OCI-LY1 (cell line): ENCODE data around the gene LDLRAD4.

Source experiments
- H2AFZ ChIP-seq: fragments of 200-600 bp; sonication (generic), shearing (Covaris generic); 2 replicates; pipeline ENCODE4 v1.6.0; 2014; ENCODE audit warnings: antibody characterized with exemption, mild to moderate bottlenecking, low read length
- H3F3A ChIP-seq: fragments of 200-600 bp; sonication (generic), shearing (Covaris generic); 2 replicates; pipeline ENCODE4 v1.6.0; 2014; ENCODE audit warnings: mild to moderate bottlenecking, antibody characterized with exemption, low read length, moderate library complexity; ENCODE audit not compliant: insufficient read depth
- H3K27ac ChIP-seq: fragments of 200-600 bp; sonication (generic); 2 replicates; pipeline ENCODE4 v1.5.1; 2014; ENCODE audit warnings: low read length, mixed run types, mild to moderate bottlenecking, low read depth; ENCODE audit not compliant: poor library complexity, severe bottlenecking
- H3K27me3 ChIP-seq: fragments of 200-600 bp; sonication (generic); 2 replicates; pipeline ENCODE4 v1.6.0; 2014; ENCODE audit warnings: antibody characterized with exemption, mild to moderate bottlenecking, low read length, moderate library complexity; ENCODE audit not compliant: insufficient read depth
- H3K36me3 ChIP-seq: fragments of 200-600 bp; sonication (generic); 2 replicates; pipeline ENCODE4 v1.6.1; 2014; ENCODE audit warnings: mild to moderate bottlenecking, antibody characterized with exemption, low read length, moderate library complexity, mixed read lengths; ENCODE audit not compliant: insufficient read depth
- H3K4me1 ChIP-seq: fragments of 200-600 bp; sonication (generic); 2 replicates; pipeline ENCODE4 v1.5.1; 2014; ENCODE audit warnings: mild to moderate bottlenecking, low read length, moderate library complexity; ENCODE audit not compliant: insufficient read depth, severe bottlenecking
- H3K4me2 ChIP-seq: fragments of 200-600 bp; sonication (generic), shearing (Covaris generic); 2 replicates; pipeline ENCODE4 v1.6.1; 2014; ENCODE audit warnings: low read length
- H3K4me3 ChIP-seq: fragments of 200-600 bp; sonication (generic); 2 replicates; pipeline ENCODE4 v1.5.1; 2014; ENCODE audit warnings: low read length, low read depth, mild to moderate bottlenecking, mixed read lengths; ENCODE audit not compliant: poor library complexity, severe bottlenecking
- H3K79me2 ChIP-seq: fragments of 200-600 bp; shearing (Covaris generic); 2 replicates; pipeline ENCODE4 v1.6.1; 2016; ENCODE audit warnings: mixed run types, low read length, mixed read lengths; ENCODE audit not compliant: insufficient read depth
- H3K9ac ChIP-seq: fragments of 200-600 bp; sonication (generic), shearing (Covaris generic); 2 replicates; pipeline ENCODE4 v1.6.1; 2014; ENCODE audit warnings: mild to moderate bottlenecking, low read length, mixed read lengths
- H3K9me2 ChIP-seq: fragments of 200-600 bp; sonication (generic), shearing (Covaris generic); 2 replicates; pipeline ENCODE4 v1.6.1; 2014; ENCODE audit warnings: low read depth, mild to moderate bottlenecking, low read length, mixed read lengths
- H3K9me3 ChIP-seq: fragments of 200-600 bp; shearing (Covaris generic); 2 replicates; pipeline ENCODE4 v1.6.1; 2014; ENCODE audit warnings: low read length, mixed read lengths
- H4K20me1 ChIP-seq: fragments of 200-600 bp; sonication (generic), shearing (Covaris generic); 2 replicates; pipeline ENCODE4 v1.6.0; 2016; ENCODE audit warnings: mild to moderate bottlenecking, low read length; ENCODE audit not compliant: insufficient read depth
- EZH2 ChIP-seq: fragments of 200-600 bp; sonication (generic), shearing (Covaris generic); IDR thresholded peaks from 2 replicates; pipeline ENCODE4 v1.8.0; 2017; ENCODE audit warnings: borderline replicate concordance, mixed run types, mild to moderate bottlenecking, antibody characterized with exemption, low read length, moderate library complexity, mixed read lengths
- TF ChIP-seq, protein P1 (sequence below): fragments of 200-600 bp; sonication (generic), shearing (Covaris generic); IDR thresholded peaks from 2 replicates; pipeline ENCODE4 v1.5.1; 2017; ENCODE audit warnings: mild to moderate bottlenecking, antibody characterized with exemption, low read length, moderate library complexity, mixed read lengths

The LDLRAD4 gene

DNA sequence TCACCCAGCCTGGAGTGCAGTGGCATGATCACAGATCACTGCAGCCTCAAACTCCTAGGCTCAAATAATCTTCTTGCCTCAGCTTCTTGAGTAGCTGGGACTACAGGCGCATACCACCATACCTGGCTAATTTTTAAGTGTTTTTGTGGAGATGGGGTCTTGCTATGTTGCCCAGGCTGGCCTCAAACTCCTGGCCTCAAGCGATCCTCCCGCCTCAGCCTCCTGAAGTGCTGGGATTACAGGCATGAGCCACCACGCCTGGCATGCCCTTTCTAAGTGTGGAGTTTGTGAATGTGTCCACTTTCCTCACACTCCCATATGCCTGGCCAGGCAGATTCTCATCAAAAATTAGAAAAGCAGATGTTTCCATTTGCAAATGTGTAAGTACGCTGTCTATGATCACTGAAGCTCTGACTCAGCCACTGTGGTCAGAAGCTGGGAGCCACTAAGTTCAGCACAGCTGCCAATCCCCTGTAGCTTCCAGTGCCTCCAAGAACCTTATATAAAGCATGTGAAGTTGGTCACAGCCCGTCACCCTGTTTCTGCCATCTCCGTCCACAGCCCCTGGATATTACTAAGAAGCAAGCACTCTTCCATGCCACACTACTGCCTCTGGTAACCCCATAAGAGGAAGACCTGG, 352.4 kb downstream of the LDLRAD4 start:
- TF ChIP-seq, protein P1, sequence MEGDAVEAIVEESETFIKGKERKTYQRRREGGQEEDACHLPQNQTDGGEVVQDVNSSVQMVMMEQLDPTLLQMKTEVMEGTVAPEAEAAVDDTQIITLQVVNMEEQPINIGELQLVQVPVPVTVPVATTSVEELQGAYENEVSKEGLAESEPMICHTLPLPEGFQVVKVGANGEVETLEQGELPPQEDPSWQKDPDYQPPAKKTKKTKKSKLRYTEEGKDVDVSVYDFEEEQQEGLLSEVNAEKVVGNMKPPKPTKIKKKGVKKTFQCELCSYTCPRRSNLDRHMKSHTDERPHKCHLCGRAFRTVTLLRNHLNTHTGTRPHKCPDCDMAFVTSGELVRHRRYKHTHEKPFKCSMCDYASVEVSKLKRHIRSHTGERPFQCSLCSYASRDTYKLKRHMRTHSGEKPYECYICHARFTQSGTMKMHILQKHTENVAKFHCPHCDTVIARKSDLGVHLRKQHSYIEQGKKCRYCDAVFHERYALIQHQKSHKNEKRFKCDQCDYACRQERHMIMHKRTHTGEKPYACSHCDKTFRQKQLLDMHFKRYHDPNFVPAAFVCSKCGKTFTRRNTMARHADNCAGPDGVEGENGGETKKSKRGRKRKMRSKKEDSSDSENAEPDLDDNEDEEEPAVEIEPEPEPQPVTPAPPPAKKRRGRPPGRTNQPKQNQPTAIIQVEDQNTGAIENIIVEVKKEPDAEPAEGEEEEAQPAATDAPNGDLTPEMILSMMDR = no peak
- no peak for TF ChIP-seq EZH2
- Histone ChIP-seq H3K27ac (peak overlapping the region; percentile 18), H3K79me2 (no peaks in the 10 kb centered on the region), H3K4me3 (no peak overlapping the region), H3K4me1 (peaks cover 40% of the 10 kb centered on the region), H3K27me3 (no peaks in the 10 kb centered on the region), H3K9ac (no peak overlapping the region), H3K9me2 (no peaks in the 10 kb centered on the region), H4K20me1 (no peaks in the 10 kb centered on the region), H3K36me3 (no peaks in the 10 kb centered on the region), H3K4me2 (no peak overlapping the region), H3K9me3 (no peaks in the 10 kb centered on the region), H2AFZ (no peak overlapping the region), H3F3A (peaks cover 13% of the 10 kb centered on the region)

DNA sequence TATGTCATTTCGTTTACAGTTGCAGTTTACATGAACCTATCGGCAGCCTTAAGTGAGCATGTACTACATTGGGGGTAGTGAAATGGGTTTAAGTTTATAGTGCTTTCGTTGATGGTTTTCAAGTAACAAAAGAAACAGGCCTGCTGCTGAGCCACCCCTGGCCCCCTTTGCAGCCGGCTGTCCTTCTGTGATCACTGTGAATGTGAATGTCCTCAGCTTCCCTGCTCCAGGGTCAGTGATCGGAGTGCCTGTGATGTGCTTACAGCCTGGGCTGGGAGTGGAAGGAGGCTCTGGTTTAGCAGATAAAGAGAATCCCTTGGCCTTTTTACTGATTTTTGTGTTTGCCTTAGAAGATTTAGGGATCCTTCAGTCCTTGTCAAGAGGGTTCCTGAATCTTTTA, 353.6 kb downstream of the LDLRAD4 start:
- Histone ChIP-seq H2AFZ (no peak overlapping the region), H3K9ac (no peak overlapping the region), H3K4me3 (no peak overlapping the region), H3K9me2 (no peaks in the 10 kb centered on the region), H3K27ac (no peak overlapping the region), H3F3A (peaks cover 7% of the 10 kb centered on the region), H3K27me3 (no peaks in the 10 kb centered on the region), H3K4me1 (peaks cover 37% of the 10 kb centered on the region), H3K4me2 (no peak overlapping the region), H3K9me3 (no peaks in the 10 kb centered on the region), H3K79me2 (no peaks in the 10 kb centered on the region), H3K36me3 (no peaks in the 10 kb centered on the region), H4K20me1 (no peaks in the 10 kb centered on the region)
- TF ChIP-seq EZH2 = no peak
- TF ChIP-seq, protein P1 = no peak

DNA sequence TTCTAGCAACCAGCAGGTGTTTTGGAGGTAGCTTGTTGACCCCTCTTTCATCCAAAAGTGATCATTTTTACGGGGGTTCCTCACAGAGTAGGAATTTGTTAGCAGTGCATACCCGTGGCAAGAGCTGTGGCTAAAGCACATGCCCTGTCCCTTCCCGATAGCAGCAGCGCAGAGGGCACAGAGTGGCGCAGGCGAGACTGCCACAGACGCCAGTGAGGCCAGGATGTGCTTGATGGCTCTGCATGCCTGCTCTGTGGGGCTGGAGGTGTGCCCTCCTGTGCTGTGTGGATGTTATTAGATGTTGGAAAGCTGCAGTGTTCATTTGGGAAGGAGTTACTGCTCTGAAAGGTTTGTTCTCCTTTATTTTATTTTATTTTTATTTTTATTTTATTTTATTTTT, 354.2 kb downstream of the LDLRAD4 start:
- TF ChIP-seq, protein P1 = no peak
- TF ChIP-seq EZH2 = no peak
- Histone ChIP-seq H3K27me3 (no peaks in the 10 kb centered on the region), H3K9ac (no peak overlapping the region), H3K4me2 (no peak overlapping the region), H3K79me2 (no peaks in the 10 kb centered on the region), H3K36me3 (no peaks in the 10 kb centered on the region), H3K9me2 (no peaks in the 10 kb centered on the region), H3K9me3 (no peaks in the 10 kb centered on the region), H3K4me3 (no peak overlapping the region), H3K4me1 (peaks cover 37% of the 10 kb centered on the region), H2AFZ (no peak overlapping the region), H3F3A (peaks cover under 1% of the 10 kb centered on the region; the same call in 1 of the 2 replicates), H4K20me1 (no peaks in the 10 kb centered on the region), H3K27ac (no peak overlapping the region)
